GM23338 (cell line): Measurements from ENCODE around the gene IPP. TPM values are rescaled to one million over a fixed set of nuclear protein-coding genes. Genes with fewer than 3 reads are reported as not detected.

Experiments
- ATAC-seq: fragments of 200-7000 bp; cut with Tn5 transposase; 3 replicates; pipeline ENCODE4 v1.9.1; 2020
- DNase-seq: peaks from one replicate; pipeline ENCODE4 v3.0.0-alpha.2; 2015; ENCODE audit warnings: low spot score
- H2AFZ ChIP-seq: fragments of 200-600 bp; sonication (generic); 2 replicates; pipeline ENCODE4 v1.8.0; 2016; ENCODE audit warnings: antibody characterized with exemption, mild to moderate bottlenecking, moderate library complexity
- H3F3A ChIP-seq: fragments of 200-600 bp; sonication (generic); replicated peaks from 2 replicates; pipeline ENCODE4 v1.8.0; 2017; ENCODE audit warnings: antibody characterized with exemption, mixed run types, low read depth
- H3K27ac ChIP-seq: fragments of 200-600 bp; sonication (generic); 2 replicates; pipeline ENCODE4 v1.6.1; 2016; ENCODE audit warnings: low read depth
- H3K27me3 ChIP-seq: fragments of 200-600 bp; sonication (generic); 2 replicates; pipeline ENCODE4 v1.8.0; 2016; ENCODE audit warnings: mild to moderate bottlenecking, mixed run types, moderate library complexity; ENCODE audit not compliant: insufficient read depth
- H3K36me3 ChIP-seq: fragments of 200-600 bp; sonication (generic); 2 replicates; pipeline ENCODE4 v1.8.0; 2016; ENCODE audit warnings: mild to moderate bottlenecking; ENCODE audit not compliant: insufficient read depth
- H3K4me1 ChIP-seq: fragments of 200-600 bp; sonication (generic); 2 replicates; pipeline ENCODE4 v1.8.0; 2016; ENCODE audit warnings: mild to moderate bottlenecking, moderate library complexity; ENCODE audit not compliant: insufficient read depth
- H3K4me2 ChIP-seq: fragments of 200-600 bp; sonication (generic); 2 replicates; pipeline ENCODE4 v1.7.1; 2017; ENCODE audit warnings: mixed run types
- H3K4me3 ChIP-seq: fragments of 200-600 bp; sonication (generic); 2 replicates; pipeline ENCODE4 v1.6.1; 2016; ENCODE audit warnings: mixed run types
- H3K79me2 ChIP-seq: fragments of 200-600 bp; sonication (generic); replicated peaks from 2 replicates; pipeline ENCODE4 v1.8.0; 2017; ENCODE audit warnings: mild to moderate bottlenecking; ENCODE audit not compliant: insufficient read depth
- H3K9me2 ChIP-seq: fragments of 200-600 bp; sonication (generic); 2 replicates; pipeline ENCODE4 v1.8.0; 2017; ENCODE audit not compliant: insufficient read depth
- H4K20me1 ChIP-seq: fragments of 200-600 bp; sonication (generic); replicated peaks from 2 replicates; pipeline ENCODE4 v1.8.0; 2017; ENCODE audit warnings: mild to moderate bottlenecking; ENCODE audit not compliant: insufficient read depth
- H3K27ac Mint-ChIP-seq: 2 replicates; pipeline ENCODE4 v1.8.0; 2020; ENCODE audit warnings: inconsistent platforms, mild to moderate bottlenecking, moderate library complexity, mixed read lengths
- H3K27me3 Mint-ChIP-seq: 3 replicates; pipeline ENCODE4 v1.8.0; 2022; ENCODE audit warnings: low read depth, mild to moderate bottlenecking, moderate library complexity, mixed read lengths, inconsistent platforms; ENCODE audit not compliant: insufficient read depth, poor library complexity
- H3K36me3 Mint-ChIP-seq: 3 replicates; pipeline ENCODE4 v1.8.0; 2021; ENCODE audit warnings: low read depth, mild to moderate bottlenecking, inconsistent platforms, moderate library complexity, mixed read lengths
- H3K4me1 Mint-ChIP-seq: 3 replicates; pipeline ENCODE4 v1.8.0; 2020; ENCODE audit warnings: mild to moderate bottlenecking, inconsistent platforms, mixed read lengths
- H3K4me3 Mint-ChIP-seq: 3 replicates; pipeline ENCODE4 v1.8.0; 2021; ENCODE audit warnings: moderate library complexity, mild to moderate bottlenecking, inconsistent platforms, mixed read lengths
- H3K9me3 Mint-ChIP-seq: 3 replicates; pipeline ENCODE4 v1.8.0; 2020; ENCODE audit warnings: moderate library complexity, mild to moderate bottlenecking, inconsistent platforms, mixed read lengths
- CREB1 ChIP-seq: fragments of 250-450 bp; sonication (Bioruptor Pico); IDR thresholded peaks from 2 replicates; pipeline ENCODE4 v1.5.0; 2020; ENCODE audit warnings: low read depth, mild to moderate bottlenecking, moderate library complexity
- CTCF ChIP-seq, 2 experiments: fragments of 200-600 bp in 1 of 2; sonication (generic) in 1 of 2; conservative IDR thresholded peaks; 2 replicates each; pipeline versions ENCODE4 v1.5.1 to v1.6.1; 2016 to 2017; ENCODE audit warnings: antibody characterized with exemption in 2 of 2, low read depth in 2 of 2, mild to moderate bottlenecking in 2 of 2, moderate library complexity in 1 of 2
- ETS1 ChIP-seq: IDR thresholded peaks from 2 replicates; pipeline ENCODE4 v1.6.1; 2016; ENCODE audit warnings: antibody characterized with exemption
- EZH2 ChIP-seq: fragments of 200-600 bp; sonication (generic); IDR thresholded peaks from one replicate; pipeline ENCODE4 v1.8.0; 2017; ENCODE audit warnings: antibody characterized with exemption, mild to moderate bottlenecking, low read depth; ENCODE audit not compliant: unreplicated experiment
- EZH2phosphoT487 ChIP-seq: fragments of 200-600 bp; sonication (generic); IDR thresholded peaks from one replicate; pipeline ENCODE4 v1.8.1; 2018; ENCODE audit warnings: antibody characterized with exemption; ENCODE audit not compliant: unreplicated experiment
- JUNB ChIP-seq: IDR thresholded peaks from one replicate; pipeline ENCODE4 v1.6.1; 2016; ENCODE audit warnings: antibody characterized with exemption; ENCODE audit not compliant: unreplicated experiment
- NANOG ChIP-seq: IDR thresholded peaks from 2 replicates; pipeline ENCODE4 v1.6.1; 2016; ENCODE audit warnings: antibody characterized with exemption, borderline replicate concordance
- POLR2AphosphoS5 ChIP-seq: IDR thresholded peaks from 2 replicates; pipeline ENCODE4 v1.6.1; 2016; ENCODE audit warnings: antibody characterized with exemption, low read depth
- REST ChIP-seq: IDR thresholded peaks from one replicate; pipeline ENCODE4 v1.6.1; 2018; ENCODE audit warnings: antibody characterized with exemption; ENCODE audit not compliant: unreplicated experiment
- STAT1 ChIP-seq: IDR thresholded peaks from one replicate; pipeline ENCODE4 v1.6.1; 2016; ENCODE audit warnings: antibody characterized with exemption; ENCODE audit not compliant: unreplicated experiment
- ZNF114 ChIP-seq: fragments of 250-450 bp; sonication (Bioruptor Pico); IDR thresholded peaks from 2 replicates; pipeline ENCODE4 v1.5.0; 2020; ENCODE audit warnings: mild to moderate bottlenecking, moderate library complexity
- ZNF331 ChIP-seq: fragments of 250-450 bp; sonication (Bioruptor Pico); IDR thresholded peaks from 2 replicates; pipeline ENCODE4 v1.5.0; 2020; ENCODE audit warnings: low read depth, mild to moderate bottlenecking, moderate library complexity
- ZNF462 ChIP-seq: fragments of 250-450 bp; sonication (Bioruptor Pico); IDR thresholded peaks from 2 replicates; pipeline ENCODE4 v1.5.0; 2020; ENCODE audit warnings: mild to moderate bottlenecking, moderate library complexity
- polyA plus RNA-seq: library from polyadenylated mRNA; unstranded; fragments of >200 nt; fragmentation: Nextera tagmentation; extraction: Ambion mirVana; gene quantifications from 2 replicates; pipeline ENCODE4 v1.2.1, GENCODE V29; 2016
- total RNA-seq: library from RNA; depleted of rRNA; stranded (reverse); fragments of >200 nt; shearing (Covaris generic); gene quantifications from 2 replicates; pipeline ENCODE4 v1.2.3, GENCODE V29; 2014

The IPP gene
- total and polyA plus RNA-seq, 2 experiments from 2014 or later: 1.8 to 2.8 TPM

- H2AFZ ChIP-seq: no peak overlapping the region
- no peaks in the 10 kb centered on the region for H3K79me2 ChIP-seq
- H3K27me3 Mint-ChIP-seq: peaks cover 3% of the 10 kb centered on the region
- H3K27me3 ChIP-seq: no peaks in the 10 kb centered on the region
- H3K9me2 ChIP-seq: no peaks in the 10 kb centered on the region
- no peak overlapping the region for H3K4me2 ChIP-seq
- H3K4me1 Mint-ChIP-seq: no peaks in the 10 kb centered on the region
- H3K27ac ChIP-seq: no peak overlapping the region
- peaks cover 3% of the 10 kb centered on the region; the same call in 2 of the 3 replicates for H3K9me3 Mint-ChIP-seq
- no peak overlapping the region for H3K4me3 Mint-ChIP-seq
- TF ChIP-seq ZNF462 (CRISPR knock-in tag) (no peak), NANOG (no peak), CTCF (conservative IDR thresholded peaks at IDR 0.05; ENCODE audit: low read depth in 2 of 2) (no peak), CREB1 (CRISPR knock-in tag) (no peak), REST (no peak), ZNF114 (CRISPR knock-in tag) (no peak), POLR2AphosphoS5 (no peak), ZNF331 (CRISPR knock-in tag) (no peak), JUNB (no peak), STAT1 (no peak), EZH2 (no peak), ETS1 (no peak), EZH2phosphoT487 (no peak)
- H3K36me3 Mint-ChIP-seq: peaks cover 11% of the 10 kb centered on the region; the same call in 2 of the 3 replicates
- no peaks in the 10 kb centered on the region for H3K4me1 ChIP-seq
- H3K36me3 ChIP-seq: no peaks in the 10 kb centered on the region
- DNase-seq: no peak
- H3F3A ChIP-seq: no peaks in the 10 kb centered on the region
- H3K27ac Mint-ChIP-seq: no peak overlapping the region
- no peak overlapping the region for H3K4me3 ChIP-seq
- H4K20me1 ChIP-seq: no peaks in the 10 kb centered on the region
- ATAC-seq: no peak
Measured at GRCh38 chr1:45723248-45723930, 27.1 kb downstream of the IPP start.
